NCI-H128 (cell line): ENCODE results near the gene IQCM.

ENCODE experiments used
- DNase-seq: peaks from one replicate; lab custom pipeline; 2025; ENCODE audit not compliant: unreplicated experiment; lab: John Stamatoyannopoulos, UW

Gene IQCM

GRCh38 chr4:149815743-149816142 is at the start of gene IQCM:
TSS of gene IQCM (minus strand) at chr4:149815843. CDS start at chr4:149742691, 73,152 bp downstream.
- DNase-seq: no peak

GRCh38 chr4:149857446-149857845 is 41.8 kb upstream of the IQCM start:
- DNase-seq: no peak

GRCh38 chr4:149845743-149846142 is 30.1 kb upstream of the IQCM start:
- DNase-seq: no peak

GRCh38 chr4:149841686-149842085 is 26.0 kb upstream of the IQCM start:
- DNase-seq: no peak

GRCh38 chr4:149838036-149838435 is 22.4 kb upstream of the IQCM start:
- DNase-seq: no peak

GRCh38 chr4:149836546-149836945 is 20.9 kb upstream of the IQCM start:
- no peak for DNase-seq

- no peak for DNase-seq
These were observed 19.6 kb upstream of the IQCM start for GRCh38 chr4:149835280-149835679.

GRCh38 chr4:149831656-149832208 is 16.1 kb upstream of the IQCM start:
- no peak for DNase-seq

GRCh38 chr4:149830823-149831222 is 15.2 kb upstream of the IQCM start:
- no peak for DNase-seq

- DNase-seq: no peak
These were observed 9.7 kb upstream of the IQCM start for GRCh38 chr4:149825336-149825735.

GRCh38 chr4:149823769-149824221 is 8.2 kb upstream of the IQCM start:
- DNase-seq: no peak

- no peak for DNase-seq
These were observed 14.2 kb downstream of the IQCM start for GRCh38 chr4:149801416-149801815.

- DNase-seq: no peak
These were observed 16.1 kb downstream of the IQCM start for GRCh38 chr4:149799546-149799945.

- DNase-seq: no peak
These were observed 19.3 kb downstream of the IQCM start for GRCh38 chr4:149796381-149796780.

GRCh38 chr4:149795256-149795655 is 20.4 kb downstream of the IQCM start:
- no peak for DNase-seq

GRCh38 chr4:149794352-149794751 is 21.3 kb downstream of the IQCM start:
- DNase-seq: no peak

GRCh38 chr4:149793459-149793858 is 22.2 kb downstream of the IQCM start:
- no peak for DNase-seq

GRCh38 chr4:149791851-149792250 is 23.8 kb downstream of the IQCM start:
- no peak for DNase-seq

- no peak for DNase-seq
These were observed 25.3 kb downstream of the IQCM start for GRCh38 chr4:149790172-149790907.

- no peak for DNase-seq
These were observed 27.3 kb downstream of the IQCM start for GRCh38 chr4:149788300-149788699.

GRCh38 chr4:149785696-149786431 is 29.8 kb downstream of the IQCM start:
- no peak for DNase-seq

- DNase-seq: no peak
These were observed 31.6 kb downstream of the IQCM start for GRCh38 chr4:149784018-149784417.
